Mammary epithelial cell (primary cell): ENCODE measurements around the gene PARD6G.

Experiments
- EZH2 ChIP-seq: IDR thresholded peaks from 2 replicates; pipeline ENCODE4 v1.6.1; 2012; ENCODE audit warnings: low read length, inconsistent platforms, borderline replicate concordance
- TF ChIP-seq, protein P1 (sequence below), 2 donors: IDR thresholded peaks in 1 of 2; conservative IDR thresholded peaks in 1 of 2; 2 replicates each; pipeline ENCODE4 v1.5.1; 2011 to 2012; ENCODE audit warnings: inconsistent platforms in 2 of 2, low read length in 2 of 2, mild to moderate bottlenecking in 2 of 2, control low read depth in 1 of 2, low read depth in 1 of 2; ENCODE audit not compliant: insufficient read depth in 1 of 2; ENCODE audit errors: extremely low read depth in 1 of 2

GRCh38 chr18:80232710-80233109, 14.6 kb downstream of the PARD6G start:
- no peak for TF ChIP-seq EZH2
- TF ChIP-seq, protein P1, sequence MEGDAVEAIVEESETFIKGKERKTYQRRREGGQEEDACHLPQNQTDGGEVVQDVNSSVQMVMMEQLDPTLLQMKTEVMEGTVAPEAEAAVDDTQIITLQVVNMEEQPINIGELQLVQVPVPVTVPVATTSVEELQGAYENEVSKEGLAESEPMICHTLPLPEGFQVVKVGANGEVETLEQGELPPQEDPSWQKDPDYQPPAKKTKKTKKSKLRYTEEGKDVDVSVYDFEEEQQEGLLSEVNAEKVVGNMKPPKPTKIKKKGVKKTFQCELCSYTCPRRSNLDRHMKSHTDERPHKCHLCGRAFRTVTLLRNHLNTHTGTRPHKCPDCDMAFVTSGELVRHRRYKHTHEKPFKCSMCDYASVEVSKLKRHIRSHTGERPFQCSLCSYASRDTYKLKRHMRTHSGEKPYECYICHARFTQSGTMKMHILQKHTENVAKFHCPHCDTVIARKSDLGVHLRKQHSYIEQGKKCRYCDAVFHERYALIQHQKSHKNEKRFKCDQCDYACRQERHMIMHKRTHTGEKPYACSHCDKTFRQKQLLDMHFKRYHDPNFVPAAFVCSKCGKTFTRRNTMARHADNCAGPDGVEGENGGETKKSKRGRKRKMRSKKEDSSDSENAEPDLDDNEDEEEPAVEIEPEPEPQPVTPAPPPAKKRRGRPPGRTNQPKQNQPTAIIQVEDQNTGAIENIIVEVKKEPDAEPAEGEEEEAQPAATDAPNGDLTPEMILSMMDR (conservative IDR thresholded peaks at IDR 0.05 in 1 of 2, IDR thresholded peaks at IDR 0.05 in 1 of 2; ENCODE audit: extremely low read depth in 1 of 2, insufficient read depth in 1 of 2, low read depth in 1 of 2, low read length in 2 of 2), result no peak
